ENCODE measurements around the gene FAM53B.

DNA sequence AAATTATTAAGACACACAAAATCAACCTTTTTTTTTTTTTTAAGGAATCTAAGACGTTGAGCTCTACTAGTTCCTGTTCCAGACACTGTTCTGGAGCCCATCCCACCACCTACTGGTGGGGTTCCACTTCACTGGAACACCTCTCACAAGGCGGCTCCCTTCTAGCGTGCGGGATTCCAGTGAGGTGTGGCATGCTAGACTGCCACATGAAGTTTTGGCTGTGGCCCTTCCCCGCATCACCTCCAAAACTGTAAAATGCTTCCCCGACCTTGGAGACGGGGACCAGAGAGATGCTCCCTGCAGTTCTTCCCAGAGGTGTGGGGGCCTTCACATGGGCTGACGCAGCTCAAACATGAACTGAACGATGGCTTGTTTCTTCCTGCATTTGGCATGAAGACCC is 12.6 kb downstream of the FAM53B start:
- TF ChIP-seq, protein P1, sequence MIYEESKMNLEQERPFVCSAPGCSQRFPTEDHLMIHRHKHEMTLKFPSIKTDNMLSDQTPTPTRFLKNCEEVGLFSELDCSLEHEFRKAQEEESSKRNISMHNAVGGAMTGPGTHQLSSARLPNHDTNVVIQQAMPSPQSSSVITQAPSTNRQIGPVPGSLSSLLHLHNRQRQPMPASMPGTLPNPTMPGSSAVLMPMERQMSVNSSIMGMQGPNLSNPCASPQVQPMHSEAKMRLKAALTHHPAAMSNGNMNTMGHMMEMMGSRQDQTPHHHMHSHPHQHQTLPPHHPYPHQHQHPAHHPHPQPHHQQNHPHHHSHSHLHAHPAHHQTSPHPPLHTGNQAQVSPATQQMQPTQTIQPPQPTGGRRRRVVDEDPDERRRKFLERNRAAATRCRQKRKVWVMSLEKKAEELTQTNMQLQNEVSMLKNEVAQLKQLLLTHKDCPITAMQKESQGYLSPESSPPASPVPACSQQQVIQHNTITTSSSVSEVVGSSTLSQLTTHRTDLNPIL (CRISPR knock-in tag; IDR thresholded peaks at IDR 0.05; ENCODE audit: low read depth) = no peak
- TF ChIP-seq PPARA (CRISPR knock-in tag; IDR thresholded peaks at IDR 0.05; ENCODE audit: borderline replicate concordance) (no peak), GLIS3 (CRISPR knock-in tag; IDR thresholded peaks at IDR 0.05) (no peak), TOX (CRISPR knock-in tag; IDR thresholded peaks at IDR 0.05; ENCODE audit: borderline replicate concordance) (no peak), RARB (CRISPR knock-in tag; IDR thresholded peaks at IDR 0.05) (no peak), ZNF70 (CRISPR knock-in tag; IDR thresholded peaks at IDR 0.05) (no peak)
- TF ChIP-seq, protein P2, sequence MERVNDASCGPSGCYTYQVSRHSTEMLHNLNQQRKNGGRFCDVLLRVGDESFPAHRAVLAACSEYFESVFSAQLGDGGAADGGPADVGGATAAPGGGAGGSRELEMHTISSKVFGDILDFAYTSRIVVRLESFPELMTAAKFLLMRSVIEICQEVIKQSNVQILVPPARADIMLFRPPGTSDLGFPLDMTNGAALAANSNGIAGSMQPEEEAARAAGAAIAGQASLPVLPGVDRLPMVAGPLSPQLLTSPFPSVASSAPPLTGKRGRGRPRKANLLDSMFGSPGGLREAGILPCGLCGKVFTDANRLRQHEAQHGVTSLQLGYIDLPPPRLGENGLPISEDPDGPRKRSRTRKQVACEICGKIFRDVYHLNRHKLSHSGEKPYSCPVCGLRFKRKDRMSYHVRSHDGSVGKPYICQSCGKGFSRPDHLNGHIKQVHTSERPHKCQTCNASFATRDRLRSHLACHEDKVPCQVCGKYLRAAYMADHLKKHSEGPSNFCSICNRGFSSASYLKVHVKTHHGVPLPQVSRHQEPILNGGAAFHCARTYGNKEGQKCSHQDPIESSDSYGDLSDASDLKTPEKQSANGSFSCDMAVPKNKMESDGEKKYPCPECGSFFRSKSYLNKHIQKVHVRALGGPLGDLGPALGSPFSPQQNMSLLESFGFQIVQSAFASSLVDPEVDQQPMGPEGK (CRISPR knock-in tag; IDR thresholded peaks at IDR 0.05; ENCODE audit: borderline replicate concordance) = no peak

All from SK-N-SH treated with all-trans-retinoic acid at 6 μM for 48 hours (cell line).